Activated naive CD4-positive, alpha-beta T cell treated with Interleukin-2 at 50 U/mL for 16 hours (primary cell): Measurements from ENCODE around the gene GRM8.

Source experiments
- DNase-seq: peaks from one replicate; pipeline ENCODE4 v3.0.0-alpha.2; 2020

Gene GRM8

GRCh38 chr7:126493801-126494200, 758.9 kb downstream of the GRM8 start:
- no peak for DNase-seq

GRCh38 chr7:126489874-126490273, 762.9 kb downstream of the GRM8 start:
- no peak for DNase-seq

DNA sequence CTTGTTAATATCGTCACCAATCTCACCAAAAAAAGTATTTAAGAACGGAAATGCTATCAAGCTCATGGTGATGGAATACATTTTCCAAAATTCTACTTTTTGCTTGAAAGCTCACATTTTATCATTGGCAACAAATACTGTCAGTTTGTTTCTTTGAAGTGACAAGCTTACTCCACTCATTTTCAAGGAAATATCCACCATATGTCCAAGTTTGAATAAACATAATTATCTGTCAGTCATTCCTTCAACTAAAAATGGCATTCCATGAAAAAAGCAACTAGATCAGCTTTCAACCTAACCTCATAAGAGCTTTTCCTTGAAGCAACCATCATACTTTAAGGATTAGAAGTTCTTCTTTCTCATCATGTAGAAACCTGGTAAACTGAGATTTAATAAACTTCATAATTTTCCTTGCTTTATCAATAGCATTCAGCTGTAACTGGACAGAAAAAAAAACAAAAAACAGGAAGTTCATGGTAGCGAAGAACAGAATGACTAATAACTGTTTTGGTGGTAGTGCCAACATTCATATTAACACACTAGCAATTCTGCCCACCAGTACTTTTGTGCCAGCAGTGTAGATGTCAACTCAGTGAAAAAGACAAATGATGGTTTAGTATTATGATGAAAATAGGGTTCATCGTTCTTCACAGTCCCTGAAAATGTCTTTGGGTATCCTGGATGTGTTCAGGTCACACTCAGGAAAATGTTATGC, 764.9 kb downstream of the GRM8 start:
- DNase-seq = no peak

DNA sequence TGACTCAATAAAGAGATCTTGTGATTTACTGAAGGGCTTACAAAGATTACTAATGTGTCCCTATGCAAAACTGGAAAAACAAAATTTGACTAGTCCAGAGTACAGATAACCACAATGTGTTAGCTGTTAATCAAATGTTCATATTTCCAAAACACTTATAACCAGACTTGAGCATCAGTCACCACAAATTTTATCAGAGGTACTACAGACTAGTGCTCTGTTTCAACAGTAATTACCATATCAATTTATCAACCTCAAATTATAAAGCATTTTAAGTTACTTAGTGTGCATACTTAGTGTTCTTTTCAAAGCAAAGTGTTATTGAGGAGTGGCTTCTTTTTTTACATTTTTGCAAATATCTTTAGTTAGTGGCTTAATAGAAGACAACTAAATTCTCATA, 765.9 kb downstream of the GRM8 start:
- DNase-seq = no peak

DNA sequence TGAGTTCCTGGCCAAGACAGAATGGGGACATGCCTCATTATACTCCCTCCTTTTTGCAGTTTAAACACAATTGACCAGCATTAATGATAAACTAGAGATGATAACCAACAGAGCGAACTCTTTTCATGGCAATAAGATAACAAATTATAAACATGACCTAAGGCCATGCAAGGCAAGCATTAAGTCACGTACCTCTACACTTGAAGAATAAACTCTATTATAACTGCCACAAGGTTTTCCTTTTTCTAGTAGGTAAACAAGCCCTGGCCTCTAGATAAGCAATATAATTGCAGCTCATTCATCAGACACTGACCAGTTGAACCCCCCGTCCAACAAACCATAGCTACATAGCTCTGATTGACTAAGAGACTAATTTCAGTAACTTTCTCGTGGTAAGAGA, 767.0 kb downstream of the GRM8 start:
- no peak for DNase-seq

- no peak for DNase-seq
Measured at GRCh38 chr7:126483972-126484371, 768.8 kb downstream of the GRM8 start.

DNA sequence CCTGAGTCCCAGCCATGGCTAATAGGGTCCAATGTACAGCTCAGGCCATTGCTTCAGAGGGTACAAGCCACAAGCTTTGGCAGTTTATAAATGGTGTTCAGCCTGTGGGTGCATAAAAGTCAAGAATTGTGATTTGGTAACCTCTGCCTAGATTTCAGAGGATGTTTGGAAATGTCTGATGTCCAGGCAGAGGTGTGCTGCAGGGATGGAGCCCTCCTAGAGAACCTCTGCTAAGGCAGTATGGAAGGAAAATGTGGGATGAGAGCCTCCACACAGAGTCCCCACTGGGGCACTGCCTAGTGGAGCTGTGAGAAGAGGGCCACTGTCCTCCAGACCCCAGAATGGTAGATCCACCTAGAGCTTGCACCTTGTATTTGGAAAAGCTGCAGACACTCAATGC, 779.9 kb downstream of the GRM8 start:
- no peak for DNase-seq

GRCh38 chr7:126462405-126462804, 790.3 kb downstream of the GRM8 start:
- no peak for DNase-seq

- no peak for DNase-seq
Measured at GRCh38 chr7:126460664-126461063, 792.1 kb downstream of the GRM8 start.

DNA sequence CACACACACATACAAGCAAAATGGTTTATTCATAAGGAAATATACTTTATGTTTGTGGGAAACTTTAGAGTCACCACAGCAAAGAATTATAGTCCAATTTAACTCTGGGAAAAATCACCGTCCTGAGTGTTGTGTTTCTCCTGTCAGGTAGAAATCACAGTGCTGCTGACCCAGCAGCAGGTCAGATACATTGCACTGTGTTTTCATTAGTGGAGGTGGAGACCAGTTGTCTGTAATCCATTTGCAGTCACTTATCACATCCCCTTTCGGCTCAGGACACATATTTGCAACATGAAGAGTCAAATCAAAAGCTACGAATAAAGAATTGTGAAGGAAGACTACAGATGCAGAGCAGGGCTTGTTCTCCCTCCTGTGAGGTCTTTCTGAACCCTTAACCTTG, 799.6 kb downstream of the GRM8 start:
- DNase-seq = no peak

DNA sequence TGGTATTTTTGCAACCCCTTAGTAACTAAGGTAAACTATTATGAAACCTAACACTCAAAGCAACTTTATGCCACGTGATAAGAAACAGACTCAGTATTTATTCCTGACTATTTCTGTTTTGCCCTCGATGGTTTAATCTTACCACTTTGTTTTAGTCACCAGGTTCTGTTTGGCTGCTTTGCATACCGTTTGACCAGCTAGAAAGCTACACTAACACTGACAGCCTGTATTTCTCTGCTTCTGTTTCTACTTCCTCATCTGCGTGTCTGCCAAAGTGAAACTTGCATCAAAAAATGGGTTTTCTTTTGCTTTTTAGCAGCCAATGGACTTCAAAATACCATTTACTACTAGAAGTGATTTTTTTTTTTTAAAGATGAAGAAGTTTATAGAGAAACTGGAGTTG, 802.5 kb downstream of the GRM8 start:
- DNase-seq = no peak

DNA sequence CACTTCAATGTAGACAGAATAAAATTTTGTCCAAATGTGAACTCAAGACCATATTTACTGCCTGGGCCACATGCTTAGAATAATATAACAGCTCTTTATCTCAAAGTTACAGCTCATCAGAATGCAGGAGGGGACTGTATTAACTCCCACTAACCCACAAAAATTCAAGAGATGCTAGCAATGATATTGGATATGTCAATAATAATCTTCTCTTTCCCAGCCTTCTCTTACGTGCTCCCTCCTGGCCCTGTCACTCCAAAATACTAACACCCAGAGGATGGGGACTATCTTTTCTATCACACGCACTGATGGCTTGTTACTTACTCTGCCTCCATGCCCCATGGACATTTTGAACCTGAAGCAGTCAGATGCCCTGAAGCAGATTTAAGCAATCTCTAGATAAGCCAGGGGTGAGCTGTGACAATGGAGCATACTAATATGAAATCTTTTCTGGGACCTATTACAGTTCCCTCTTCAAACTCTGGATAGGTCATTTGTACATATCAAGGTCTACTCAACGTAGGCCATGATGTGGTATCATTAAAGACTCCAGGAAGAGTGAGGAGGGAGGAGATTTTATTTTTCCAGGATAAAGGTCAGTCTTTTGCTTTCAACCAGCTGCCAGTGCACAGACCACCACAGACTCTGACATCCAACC, 803.0 kb downstream of the GRM8 start:
- DNase-seq = no peak

- no peak for DNase-seq
Measured at GRCh38 chr7:126447984-126448383, 804.8 kb downstream of the GRM8 start.

DNA sequence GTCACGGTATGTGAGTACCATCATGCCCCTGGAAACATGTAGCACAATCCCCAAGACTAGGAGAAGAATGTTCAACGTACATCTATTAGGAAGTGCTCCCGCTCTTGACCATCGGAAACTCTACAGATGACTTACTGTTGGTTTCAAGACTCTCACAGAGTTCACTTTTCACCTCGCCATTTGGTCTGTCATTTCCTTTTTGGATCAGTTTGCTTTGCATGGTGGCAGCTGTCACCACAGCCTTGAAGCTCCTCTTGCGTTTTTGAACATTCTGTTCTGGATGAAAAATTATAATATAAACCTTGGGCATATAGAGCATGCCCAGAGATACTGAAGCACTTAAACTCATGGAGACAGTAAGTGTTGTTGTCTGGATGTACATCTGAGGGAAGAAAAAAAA, 806.8 kb downstream of the GRM8 start:
- no peak for DNase-seq

GRCh38 chr7:126443951-126444350, 808.8 kb downstream of the GRM8 start:
- DNase-seq = no peak

- no peak for DNase-seq
Measured at GRCh38 chr7:126442908-126443307, 809.8 kb downstream of the GRM8 start.

GRCh38 chr7:126441745-126442144, 811.0 kb downstream of the GRM8 start:
- no peak for DNase-seq

- DNase-seq = no peak
Measured at GRCh38 chr7:126440542-126440941, 812.2 kb downstream of the GRM8 start.

GRCh38 chr7:126436213-126436868, 816.4 kb downstream of the GRM8 start:
- no peak for DNase-seq

GRCh38 chr7:126426652-126427051, 826.1 kb downstream of the GRM8 start:
- DNase-seq = no peak

DNA sequence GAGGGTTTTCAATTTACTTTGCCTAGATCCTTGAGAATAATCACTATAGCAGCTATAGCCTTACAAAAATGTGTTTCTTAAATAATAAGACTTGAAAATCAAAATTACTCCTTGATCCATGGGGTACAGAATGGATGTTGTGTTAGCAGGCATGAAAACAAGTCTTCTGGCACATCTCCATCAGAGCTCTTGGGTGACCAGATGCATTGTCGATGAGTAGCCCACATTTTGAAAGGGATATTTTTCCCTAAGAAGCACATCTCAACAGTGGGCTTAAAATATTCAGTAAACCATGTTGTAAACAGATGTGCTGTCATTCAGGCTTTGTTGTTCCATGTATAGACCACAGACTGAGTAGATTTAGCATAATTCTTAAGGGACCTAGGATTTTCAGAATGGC, 827.8 kb downstream of the GRM8 start:
- DNase-seq = no peak

- DNase-seq = no peak
Measured at GRCh38 chr7:126419047-126419446, 833.7 kb downstream of the GRM8 start.

DNA sequence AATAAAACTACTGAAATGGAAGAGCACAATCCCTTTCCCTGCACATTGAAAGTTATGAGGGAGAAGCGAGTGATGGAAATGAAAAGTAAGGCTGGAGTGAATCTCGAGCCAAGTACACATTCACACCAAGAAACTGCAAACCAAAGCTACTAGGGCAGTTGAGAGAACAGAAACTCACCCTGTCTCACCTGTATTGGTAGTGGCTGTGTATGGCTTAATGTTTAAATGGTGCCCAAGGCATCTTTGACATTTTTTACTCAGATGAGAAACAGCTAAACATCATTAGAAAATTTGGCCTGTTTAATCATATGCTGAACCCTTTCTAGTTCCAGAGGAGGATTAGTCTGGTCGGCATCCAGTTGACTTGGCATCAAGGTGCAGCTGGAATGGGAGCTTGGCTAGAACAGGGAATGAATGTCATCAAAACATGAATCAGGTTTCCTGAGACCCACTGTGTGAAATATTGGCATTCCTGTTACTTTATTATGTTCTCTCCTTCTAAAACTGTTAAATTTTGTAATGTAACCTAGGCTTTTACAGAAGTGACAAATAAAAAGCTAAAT, 840.8 kb downstream of the GRM8 start:
- DNase-seq = no peak
